Fibroblast of upper back skin (primary cell): Measurements from ENCODE around the gene COMMD6.

ENCODE experiments used
- DNase-seq: peaks from one replicate; pipeline ENCODE4 v3.0.0-alpha.2; 2013

COMMD6 gene

GRCh38 chr13:75482070-75482819, 55.4 kb downstream of the COMMD6 start, which contains the start of gene TBC1D4:
Gene TBC1D4 (minus strand): TSS chr13:75482169. CDS start chr13:75481767, 402 bp downstream.
- peak; percentile 87 for DNase-seq

- no peak for DNase-seq
Measured at GRCh38 chr13:75481176-75482069, 56.2 kb downstream of the COMMD6 start.

DNA sequence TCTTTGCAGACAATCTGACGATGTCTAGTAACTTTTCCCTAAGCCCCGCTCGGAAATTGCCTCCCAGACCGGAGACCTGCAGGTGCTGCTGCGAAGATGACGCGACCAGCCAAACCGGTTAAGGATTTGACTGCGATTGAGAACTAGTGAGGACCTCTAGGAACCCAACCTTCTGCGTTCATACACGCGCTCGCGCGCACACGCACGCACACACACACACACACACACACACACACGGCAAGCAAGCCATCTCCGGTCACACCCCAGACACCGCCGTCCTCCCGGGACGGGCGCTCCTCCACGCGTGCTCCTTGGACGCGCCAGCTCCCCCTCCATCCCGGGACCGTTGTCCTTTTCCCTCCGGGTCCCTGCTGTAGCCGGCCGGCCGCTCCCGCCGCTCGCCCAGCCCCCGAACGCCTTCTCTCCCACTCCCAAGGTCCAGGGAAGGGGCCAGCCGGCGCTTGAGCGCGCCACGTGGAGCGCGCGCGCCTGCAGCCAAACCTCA, 56.9 kb downstream of the COMMD6 start:
- DNase-seq = peak; percentile 38

DNA sequence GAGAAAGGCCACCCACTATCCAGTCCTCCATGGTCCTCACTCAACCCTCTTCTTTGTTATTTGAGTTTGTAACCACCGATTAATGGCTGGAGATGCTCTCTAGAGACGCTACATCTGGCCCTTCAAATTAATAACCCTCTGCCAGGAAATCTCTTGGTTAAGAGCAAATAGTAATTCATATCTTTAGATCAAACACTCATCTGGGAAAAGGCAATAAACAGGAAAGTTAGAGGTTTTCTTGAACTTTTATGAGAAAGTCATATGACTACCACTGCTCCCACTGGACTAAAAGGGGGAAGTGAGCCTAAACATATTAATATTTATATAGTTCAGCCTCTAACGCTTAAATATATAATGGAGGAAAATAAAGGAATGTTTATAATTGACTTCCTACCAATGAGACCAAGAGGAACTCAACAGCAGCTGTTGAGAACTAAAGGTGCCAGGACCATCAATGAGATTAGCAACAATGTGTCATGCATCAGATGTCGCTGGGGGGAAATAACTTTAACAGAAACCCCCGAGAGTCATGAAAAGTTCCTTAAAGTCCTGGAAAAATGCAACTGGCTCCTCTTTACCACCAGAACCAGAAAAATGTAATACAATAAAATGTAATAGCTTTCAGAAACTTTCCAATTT, 58.4 kb downstream of the COMMD6 start:
- no peak for DNase-seq

GRCh38 chr13:75478659-75479058, 59.0 kb downstream of the COMMD6 start:
- DNase-seq = no peak
